CD8-positive, alpha-beta memory T cell (primary cell): ENCODE data around the gene EVL. TPM values are rescaled to one million over a fixed set of nuclear protein-coding genes. Genes with fewer than 3 reads are reported as not detected.

Experiments used
- CTCF ChIA-PET: fragments of 350-600 bp; sonication (Branson Sonifier 250); formaldehyde crosslinking; loops from one replicate; lab custom pipeline; 2021; ENCODE audit warnings: antibody characterized with exemption; lab: Charles Lee
- POLR2A ChIA-PET: fragments of 350-600 bp; sonication (Branson Sonifier 250); formaldehyde crosslinking; loops from one replicate; lab custom pipeline; 2021; ENCODE audit warnings: antibody characterized with exemption; lab: Charles Lee
- DNase-seq, 5 donors: peaks; one replicate each; pipeline versions ENCODE4 v3.0.0 to v3.0.0-alpha.2; 2020 to 2022; ENCODE audit warnings: mixed read lengths in 1 of 5
- H3K27ac ChIP-seq: one replicate; pipeline ENCODE4 v1.7.0; 2013; ENCODE audit warnings: low read depth, mild to moderate bottlenecking, low read length, moderate library complexity
- H3K27me3 ChIP-seq: 2 replicates; pipeline ENCODE4 v1.7.0; 2013; ENCODE audit warnings: low read length, mild to moderate bottlenecking; ENCODE audit not compliant: insufficient read depth, poor library complexity, severe bottlenecking
- H3K36me3 ChIP-seq: 2 replicates; pipeline ENCODE4 v1.7.0; 2013; ENCODE audit warnings: mild to moderate bottlenecking, low read length, moderate library complexity; ENCODE audit not compliant: insufficient read depth
- H3K4me1 ChIP-seq: 2 replicates; pipeline ENCODE4 v1.7.0; 2013; ENCODE audit warnings: mild to moderate bottlenecking, low read length, moderate library complexity; ENCODE audit not compliant: insufficient read depth
- H3K4me3 ChIP-seq: 2 replicates; pipeline ENCODE4 v1.7.0; 2013; ENCODE audit warnings: mild to moderate bottlenecking, low read length
- H3K9me3 ChIP-seq: 2 replicates; pipeline ENCODE4 v1.7.0; 2013; ENCODE audit warnings: mild to moderate bottlenecking, low read length
- H3K27ac Mint-ChIP-seq, 8 donors: one replicate each; pipeline ENCODE4 v1.8.0; 2020 to 2021; ENCODE audit warnings: mixed read lengths in 8 of 8, mild to moderate bottlenecking in 6 of 8, inconsistent platforms in 3 of 8, moderate library complexity in 3 of 8
- H3K27me3 Mint-ChIP-seq, 2 donors: one replicate each; pipeline ENCODE4 v1.8.0; 2020 to 2021; ENCODE audit warnings: mixed read lengths in 2 of 2, mild to moderate bottlenecking in 1 of 2, moderate library complexity in 1 of 2
- H3K36me3 Mint-ChIP-seq, 3 donors: one replicate each; pipeline ENCODE4 v1.8.0; 2020 to 2021; ENCODE audit warnings: mixed read lengths in 3 of 3, inconsistent platforms in 1 of 3, mild to moderate bottlenecking in 1 of 3
- H3K4me1 Mint-ChIP-seq, 3 donors: one replicate each; pipeline ENCODE4 v1.8.0; 2020 to 2021; ENCODE audit warnings: mixed read lengths in 3 of 3, inconsistent platforms in 1 of 3, mild to moderate bottlenecking in 1 of 3
- H3K4me3 Mint-ChIP-seq, 7 donors: one replicate each; pipeline ENCODE4 v1.8.0; 2020 to 2021; ENCODE audit warnings: mixed read lengths in 7 of 7, mild to moderate bottlenecking in 6 of 7, moderate library complexity in 4 of 7, inconsistent platforms in 2 of 7
- H3K9me3 Mint-ChIP-seq, 5 donors: one replicate each; pipeline ENCODE4 v1.8.0; 2020 to 2022; ENCODE audit warnings: mixed read lengths in 5 of 5, mild to moderate bottlenecking in 3 of 5, moderate library complexity in 2 of 5, inconsistent platforms in 1 of 5
- polyA plus RNA-seq: library from polyadenylated mRNA; unstranded; fragments of 300-500 nt; fragmentation: Illumina TruSeq; gene quantifications from one replicate; pipeline ENCODE4 v1.2.3, GENCODE V29; 2021
- total RNA-seq, 2 experiments: library from RNA; stranded (reverse); gene quantifications; one replicate each; pipeline ENCODE4 v1.2.3, GENCODE V29; 2021

The EVL gene
- total and polyA plus RNA-seq, 3 experiments from 2014 or later = 129 to 228 (median 218) TPM

GRCh38 chr14:100150932-100151587 is 85.8 kb downstream of the EVL start:
- H3K27me3 ChIP-seq = no peaks in the 10 kb centered on the region
- peaks cover 19% of the 10 kb centered on the region for H3K4me1 ChIP-seq
- no peaks in the 10 kb centered on the region for H3K36me3 ChIP-seq
- Mint-ChIP-seq H3K27ac (no peak overlapping the region), H3K36me3 (peaks cover 0 to 5% (median 2%) of the 10 kb centered on the region in 3 donors), H3K9me3 (peaks cover 0 to 14% (median 7%) of the 10 kb centered on the region in 5 donors), H3K4me1 (peaks cover 18 to 24% (median 22%) of the 10 kb centered on the region in 3 donors), H3K27me3 (peaks cover under 1 to 4% of the 10 kb centered on the region in 2 donors), H3K4me3 (peak overlapping the region in 1 of 7 donors; percentile 26)
- DNase-seq = no peak
- ChIA-PET CTCF (interaction anchor here (0.9 to 2.0 kb wide), 4 partner anchors 14 to 81 kb away, joined by 3 to 7 read pairs (median 3); no protein-coding TSS in a partner anchor), POLR2A (no interaction called here)
- H3K9me3 ChIP-seq = no peaks in the 10 kb centered on the region
- H3K4me3 ChIP-seq = no peak overlapping the region
- no peak overlapping the region for H3K27ac ChIP-seq

- H3K27me3 ChIP-seq = no peaks in the 10 kb centered on the region
- Mint-ChIP-seq H3K36me3 (peaks cover 0 to 5% (median 0%) of the 10 kb centered on the region in 3 donors), H3K4me1 (peaks cover 13 to 15% (median 14%) of the 10 kb centered on the region in 3 donors), H3K27me3 (peaks cover 6 to 9% of the 10 kb centered on the region in 2 donors), H3K4me3 (no peak overlapping the region), H3K27ac (peak overlapping the region in 3 of 8 donors; percentile 17 to 70 (median 21)), H3K9me3 (peaks cover 0 to 11% (median 7%) of the 10 kb centered on the region in 5 donors)
- ChIA-PET CTCF (interaction anchor here (0.9 to 2.0 kb wide), 3 partner anchors 15 to 48 kb away, joined by 3 to 7 read pairs (median 3); no protein-coding TSS in a partner anchor), POLR2A (no interaction called here)
- H3K9me3 ChIP-seq = no peaks in the 10 kb centered on the region
- no peak overlapping the region for H3K4me3 ChIP-seq
- H3K4me1 ChIP-seq = peaks cover 11% of the 10 kb centered on the region
- DNase-seq = no peak
- H3K36me3 ChIP-seq = no peaks in the 10 kb centered on the region
- no peak overlapping the region for H3K27ac ChIP-seq
Measured at GRCh38 chr14:100152091-100152490, 86.9 kb downstream of the EVL start.

GRCh38 chr14:100153560-100153959 is 88.3 kb downstream of the EVL start:
- Histone ChIP-seq H3K27ac (no peak overlapping the region), H3K9me3 (no peaks in the 10 kb centered on the region), H3K4me1 (no peaks in the 10 kb centered on the region), H3K4me3 (no peak overlapping the region), H3K27me3 (no peaks in the 10 kb centered on the region), H3K36me3 (no peaks in the 10 kb centered on the region)
- H3K4me3 Mint-ChIP-seq = no peak overlapping the region
- H3K27me3 Mint-ChIP-seq = peaks cover 16 to 17% of the 10 kb centered on the region in 2 donors
- POLR2A ChIA-PET = no interaction called here
- H3K9me3 Mint-ChIP-seq = peaks cover 0 to 11% (median 7%) of the 10 kb centered on the region in 5 donors
- no peak overlapping the region for H3K27ac Mint-ChIP-seq
- CTCF ChIA-PET = interaction anchor here (0.7 kb wide), 1 partner anchor 8 kb away, joined by 3 read pairs; no protein-coding TSS in a partner anchor
- peaks cover under 1 to 4% (median under 1%) of the 10 kb centered on the region in 3 donors for H3K4me1 Mint-ChIP-seq
- DNase-seq = no peak
- peaks cover 0 to 5% (median 0%) of the 10 kb centered on the region in 3 donors for H3K36me3 Mint-ChIP-seq

- Histone ChIP-seq H3K4me1 (no peaks in the 10 kb centered on the region), H3K36me3 (no peaks in the 10 kb centered on the region), H3K27me3 (no peaks in the 10 kb centered on the region), H3K27ac (no peak overlapping the region), H3K9me3 (no peaks in the 10 kb centered on the region), H3K4me3 (no peak overlapping the region)
- Mint-ChIP-seq H3K27ac (no peak overlapping the region), H3K4me3 (no peak overlapping the region), H3K4me1 (peaks cover 0 to 7% (median 5%) of the 10 kb centered on the region in 3 donors), H3K9me3 (peaks cover 0 to 11% (median 7%) of the 10 kb centered on the region in 5 donors), H3K27me3 (peaks cover 22 to 24% of the 10 kb centered on the region in 2 donors), H3K36me3 (peaks cover 0 to 5% (median 0%) of the 10 kb centered on the region in 3 donors)
- CTCF ChIA-PET = interaction anchor here (0.9 to 2.5 kb wide), 5 partner anchors 8 to 50 kb away, joined by 3 to 12 read pairs (median 4); no protein-coding TSS in a partner anchor
- no peak for DNase-seq
- POLR2A ChIA-PET = interaction anchor here (0.5 to 1.1 kb wide), 2 partner anchors 90 to 184 kb away, joined by 3 read pairs; no protein-coding TSS in a partner anchor
Measured at GRCh38 chr14:100155049-100155621, 89.9 kb downstream of the EVL start.

GRCh38 chr14:100155756-100156616 is 90.8 kb downstream of the EVL start:
- peak overlapping the region in 1 of 8 donors; percentile 43 for H3K27ac Mint-ChIP-seq
- peaks cover 27 to 28% of the 10 kb centered on the region in 2 donors for H3K27me3 Mint-ChIP-seq
- no peak overlapping the region for H3K4me3 ChIP-seq
- no peak for DNase-seq
- H3K9me3 ChIP-seq = no peaks in the 10 kb centered on the region
- CTCF ChIA-PET = interaction anchor here (0.9 to 2.5 kb wide), 5 partner anchors 9 to 51 kb away, joined by 3 to 12 read pairs (median 4); no protein-coding TSS in a partner anchor
- H3K4me1 ChIP-seq = no peaks in the 10 kb centered on the region
- H3K36me3 Mint-ChIP-seq = peaks cover 0 to 5% (median 0%) of the 10 kb centered on the region in 3 donors
- no peaks in the 10 kb centered on the region for H3K27me3 ChIP-seq
- H3K9me3 Mint-ChIP-seq = peaks cover 0 to 11% (median 7%) of the 10 kb centered on the region in 5 donors
- no peak overlapping the region for H3K27ac ChIP-seq
- H3K36me3 ChIP-seq = no peaks in the 10 kb centered on the region
- peaks cover 0 to 8% (median 6%) of the 10 kb centered on the region in 3 donors for H3K4me1 Mint-ChIP-seq
- no peak overlapping the region for H3K4me3 Mint-ChIP-seq
- POLR2A ChIA-PET = interaction anchor here (1.0 to 1.1 kb wide), 3 partner anchors 9 to 91 kb away, joined by 3 read pairs; no protein-coding TSS in a partner anchor

- CTCF ChIA-PET = interaction anchor here (0.9 to 2.5 kb wide), 2 partner anchors 10 to 36 kb away, joined by 3 to 12 read pairs; no protein-coding TSS in a partner anchor
- POLR2A ChIA-PET = interaction anchor here (1.0 to 1.1 kb wide), 2 partner anchors 10 to 13 kb away, joined by 3 read pairs; no protein-coding TSS in a partner anchor
Measured at GRCh38 chr14:100156776-100157175, 91.6 kb downstream of the EVL start.

More at GRCh38 chr14:100156776-100157175, 91.6 kb downstream of the EVL start:
- Mint-ChIP-seq H3K9me3 (peaks cover 0 to 11% (median 7%) of the 10 kb centered on the region in 5 donors), H3K4me3 (peak overlapping the region in 1 of 7 donors; percentile 24), H3K27ac (no peak overlapping the region), H3K36me3 (peaks cover 0 to 5% (median 0%) of the 10 kb centered on the region in 3 donors), H3K4me1 (peaks cover 0 to 8% (median 6%) of the 10 kb centered on the region in 3 donors), H3K27me3 (peaks cover 26 to 27% of the 10 kb centered on the region in 2 donors)
- no peaks in the 10 kb centered on the region for H3K9me3 ChIP-seq
- H3K4me3 ChIP-seq = no peak overlapping the region
- no peaks in the 10 kb centered on the region for H3K27me3 ChIP-seq
- no peak for DNase-seq
- H3K27ac ChIP-seq = no peak overlapping the region
- no peaks in the 10 kb centered on the region for H3K4me1 ChIP-seq
- no peaks in the 10 kb centered on the region for H3K36me3 ChIP-seq
